AG09309 (cell line): ENCODE measurements around the gene FASN.

Experiments
- DNase-seq: peaks from one replicate; pipeline ENCODE4 v3.0.0-alpha.2; 2010; ENCODE audit warnings: low read depth
- H3K4me3 ChIP-seq: 2 replicates; pipeline ENCODE4 v1.5.1; 2011; ENCODE audit warnings: mild to moderate bottlenecking, low read depth, low read length, moderate library complexity; ENCODE audit not compliant: control insufficient read depth
- CTCF ChIP-seq: IDR thresholded peaks from 2 replicates; pipeline ENCODE4 v1.5.1; 2011; ENCODE audit warnings: mild to moderate bottlenecking, low read depth, low read length, inconsistent platforms; ENCODE audit not compliant: insufficient read depth, control insufficient read depth; ENCODE audit errors: missing control alignments

The FASN gene

GRCh38 chr17:82086941-82087906 lies 10.8 kb downstream of the FASN start:
- H3K4me3 ChIP-seq, result no peak overlapping the region
- DNase-seq, result no peak

GRCh38 chr17:82085931-82086764 lies 11.9 kb downstream of the FASN start:
- no peak for TF ChIP-seq CTCF
- no peak for DNase-seq
- no peak overlapping the region for H3K4me3 ChIP-seq

More at GRCh38 chr17:82086941-82087906, 10.8 kb downstream of the FASN start:
- no peak for TF ChIP-seq CTCF

GRCh38 chr17:82085031-82085861 lies 12.8 kb downstream of the FASN start:
- TF ChIP-seq CTCF, result no peak
- no peak for DNase-seq
- H3K4me3 ChIP-seq, result no peak overlapping the region

GRCh38 chr17:82084373-82085030 lies 13.5 kb downstream of the FASN start:
- no peak for TF ChIP-seq CTCF
- H3K4me3 ChIP-seq, result no peak overlapping the region
- DNase-seq, result no peak

- H3K4me3 ChIP-seq, result no peak overlapping the region
- DNase-seq, result no peak
- TF ChIP-seq CTCF, result no peak
Observed at GRCh38 chr17:82083533-82084359, 14.3 kb downstream of the FASN start.
